Globus pallidus (tissue), 1 donor: ENCODE results near the gene KDM5D.

Experiments used
- DNase-seq: peaks from one replicate; pipeline ENCODE4 v3.0.0-alpha.2; 2015; ENCODE audit warnings: low spot score

KDM5D gene

GRCh38 chrY:19744381-19745378 lies at the start of gene KDM5D:
Gene KDM5D (minus strand): TSS chrY:19744726. CDS start chrY:19744534, 192 bp downstream.
- peak; percentile 57 for DNase-seq

- no peak for DNase-seq
Observed at GRCh38 chrY:19768375-19768774, 23.8 kb upstream of the KDM5D start.

- DNase-seq: no peak
Observed at GRCh38 chrY:19743331-19743730, 1.2 kb downstream of the KDM5D start.

GRCh38 chrY:19742153-19742552 lies 2.4 kb downstream of the KDM5D start:
- no peak for DNase-seq

- no peak for DNase-seq
Observed at GRCh38 chrY:19734425-19734824, 10.1 kb downstream of the KDM5D start.

- DNase-seq: no peak
Observed at GRCh38 chrY:19717950-19718349, 26.6 kb downstream of the KDM5D start.

- no peak for DNase-seq
Observed at GRCh38 chrY:19717146-19717545, 27.4 kb downstream of the KDM5D start.

GRCh38 chrY:19715226-19715625 lies 29.3 kb downstream of the KDM5D start:
- no peak for DNase-seq

- DNase-seq: no peak
Observed at GRCh38 chrY:19713430-19713829, 31.1 kb downstream of the KDM5D start.

- no peak for DNase-seq
Observed at GRCh38 chrY:19706273-19706672, 38.3 kb downstream of the KDM5D start.

GRCh38 chrY:19698495-19698894 lies 46.0 kb downstream of the KDM5D start:
- no peak for DNase-seq

- DNase-seq: no peak
Observed at GRCh38 chrY:19680821-19681220, 63.7 kb downstream of the KDM5D start.
